ENCODE results near the gene VCP.

VCP gene

DNA sequence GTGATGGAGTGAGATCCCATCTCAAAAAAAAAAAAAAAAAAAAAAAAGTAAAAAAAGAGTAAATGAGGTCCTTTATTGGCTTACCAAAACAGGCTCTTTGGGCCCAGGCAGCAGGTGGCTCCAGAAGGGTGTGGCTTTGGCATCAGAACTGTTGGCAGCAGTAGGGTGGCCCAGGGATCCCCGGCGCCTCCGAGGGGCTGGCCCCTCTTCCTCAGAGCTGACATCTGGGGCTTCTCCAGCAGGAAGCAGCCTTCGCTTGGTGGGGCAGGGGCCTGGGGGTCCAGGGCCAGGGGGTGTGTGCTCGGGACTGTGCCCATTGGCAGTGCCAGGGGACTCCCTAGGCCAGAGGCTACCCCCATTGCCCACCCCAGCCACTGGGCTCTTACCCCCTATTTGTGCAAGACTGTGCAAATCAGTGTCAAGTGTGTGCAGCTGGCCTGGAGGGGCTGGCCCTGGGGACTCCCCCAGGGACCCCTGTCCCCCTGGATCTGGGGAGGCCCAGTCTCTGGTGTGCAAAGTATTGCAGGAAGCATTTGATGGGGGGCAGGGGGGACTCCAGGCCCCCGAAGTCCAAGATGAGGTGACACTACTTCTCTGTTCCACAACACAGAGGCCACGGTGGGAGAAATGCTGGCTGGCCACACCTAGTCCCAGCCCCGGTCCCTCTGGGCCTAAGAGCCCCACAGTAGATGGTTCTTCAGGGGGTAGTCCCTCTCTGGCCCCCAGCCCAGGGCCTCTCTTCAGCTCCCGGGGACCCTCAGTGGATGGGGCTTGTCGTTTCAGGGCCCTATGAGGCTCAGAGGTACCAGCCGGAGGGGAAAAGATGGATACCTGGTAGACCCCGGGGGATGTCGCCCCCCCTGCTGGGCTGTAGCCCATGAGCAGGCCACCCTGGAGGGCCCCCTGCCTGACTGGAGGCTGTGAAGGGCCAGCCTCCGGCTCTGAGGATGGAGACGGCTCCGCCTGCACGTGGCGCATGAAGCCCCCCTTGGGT lies 35.2 kb upstream of the VCP start:
- TF ChIP-seq, protein P1, sequence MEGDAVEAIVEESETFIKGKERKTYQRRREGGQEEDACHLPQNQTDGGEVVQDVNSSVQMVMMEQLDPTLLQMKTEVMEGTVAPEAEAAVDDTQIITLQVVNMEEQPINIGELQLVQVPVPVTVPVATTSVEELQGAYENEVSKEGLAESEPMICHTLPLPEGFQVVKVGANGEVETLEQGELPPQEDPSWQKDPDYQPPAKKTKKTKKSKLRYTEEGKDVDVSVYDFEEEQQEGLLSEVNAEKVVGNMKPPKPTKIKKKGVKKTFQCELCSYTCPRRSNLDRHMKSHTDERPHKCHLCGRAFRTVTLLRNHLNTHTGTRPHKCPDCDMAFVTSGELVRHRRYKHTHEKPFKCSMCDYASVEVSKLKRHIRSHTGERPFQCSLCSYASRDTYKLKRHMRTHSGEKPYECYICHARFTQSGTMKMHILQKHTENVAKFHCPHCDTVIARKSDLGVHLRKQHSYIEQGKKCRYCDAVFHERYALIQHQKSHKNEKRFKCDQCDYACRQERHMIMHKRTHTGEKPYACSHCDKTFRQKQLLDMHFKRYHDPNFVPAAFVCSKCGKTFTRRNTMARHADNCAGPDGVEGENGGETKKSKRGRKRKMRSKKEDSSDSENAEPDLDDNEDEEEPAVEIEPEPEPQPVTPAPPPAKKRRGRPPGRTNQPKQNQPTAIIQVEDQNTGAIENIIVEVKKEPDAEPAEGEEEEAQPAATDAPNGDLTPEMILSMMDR (conservative IDR thresholded peaks at IDR 0.05; ENCODE audit: control insufficient read depth, insufficient read depth, low read depth, low read length): no peak
- no peak overlapping the region for H3K4me3 ChIP-seq (ENCODE audit: control insufficient read depth, low read depth, low read length)
- DNase-seq (ENCODE audit: low read depth): no peak

GRCh38 chr9:35106343-35106730 lies 33.9 kb upstream of the VCP start:
- DNase-seq (ENCODE audit: low read depth): no peak
- no peak overlapping the region for H3K4me3 ChIP-seq (ENCODE audit: control insufficient read depth, low read depth, low read length)
- TF ChIP-seq, protein P1 (conservative IDR thresholded peaks at IDR 0.05; ENCODE audit: control insufficient read depth, insufficient read depth, low read depth, low read length): no peak

DNA sequence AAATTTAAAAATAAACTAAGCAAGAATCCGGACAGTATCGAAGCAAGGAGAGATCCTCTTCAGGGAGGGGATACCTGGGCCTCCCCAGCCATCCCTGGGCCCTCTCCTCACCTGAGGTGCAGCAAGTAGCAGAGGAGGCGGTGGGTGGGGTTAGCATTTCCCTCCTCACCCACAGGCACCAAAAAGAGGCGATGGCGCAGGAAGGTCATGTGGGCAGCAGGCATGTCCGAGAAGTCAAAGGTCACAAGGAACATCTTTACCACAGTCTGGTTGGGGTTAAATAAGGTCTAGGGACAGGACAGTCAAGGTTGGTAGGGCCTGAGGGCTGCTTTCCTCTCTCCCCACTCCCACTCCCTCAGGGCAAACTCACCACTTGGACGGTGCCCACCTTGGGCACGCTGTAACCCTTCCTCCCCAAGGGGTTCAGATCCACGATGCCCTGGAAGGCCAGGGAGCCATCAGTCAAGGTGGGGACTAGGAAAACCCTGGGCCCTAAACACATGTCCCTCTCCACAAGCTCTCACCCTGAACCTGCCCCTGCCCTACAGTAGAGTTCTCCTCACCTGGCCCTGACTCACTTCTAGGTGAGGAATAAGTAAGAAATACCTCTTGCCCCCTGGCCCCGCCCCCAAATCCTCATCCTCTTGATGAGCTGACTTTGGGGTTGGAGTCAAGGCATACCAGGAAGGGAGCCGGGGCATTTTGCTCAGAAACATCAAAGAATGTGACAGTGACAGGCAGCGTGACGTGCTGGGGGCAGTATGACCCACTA lies 33.3 kb upstream of the VCP start:
- TF ChIP-seq, protein P1 (conservative IDR thresholded peaks at IDR 0.05; ENCODE audit: control insufficient read depth, insufficient read depth, low read depth, low read length): no peak
- no peak overlapping the region for H3K4me3 ChIP-seq (ENCODE audit: control insufficient read depth, low read depth, low read length)
- no peak for DNase-seq (ENCODE audit: low read depth)

GRCh38 chr9:35105126-35105525 lies 32.7 kb upstream of the VCP start:
- TF ChIP-seq, protein P1 (conservative IDR thresholded peaks at IDR 0.05; ENCODE audit: control insufficient read depth, insufficient read depth, low read depth, low read length): no peak
- DNase-seq (ENCODE audit: low read depth): no peak
- no peak overlapping the region for H3K4me3 ChIP-seq (ENCODE audit: control insufficient read depth, low read depth, low read length)

DNA sequence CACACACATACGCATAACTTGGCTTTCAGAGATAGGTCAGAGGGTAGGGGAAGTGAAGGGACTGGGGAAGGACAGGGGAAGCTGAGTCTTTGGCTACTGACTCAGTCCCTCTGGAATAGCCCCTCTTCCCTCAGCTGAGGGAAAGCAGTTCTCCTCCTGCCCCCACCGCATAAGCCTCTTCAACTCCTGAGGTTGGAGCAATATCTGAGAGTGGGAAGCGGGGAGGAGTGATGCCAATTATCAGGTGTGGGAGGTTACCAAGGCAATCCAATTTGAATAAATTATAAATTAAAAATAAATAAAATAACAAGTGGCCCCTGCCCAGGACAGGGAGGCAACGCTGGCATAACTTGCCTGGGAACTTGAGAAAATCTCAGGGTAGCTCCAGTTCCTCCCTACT lies 32.2 kb upstream of the VCP start:
- no peak for DNase-seq (ENCODE audit: low read depth)
- H3K4me3 ChIP-seq (ENCODE audit: control insufficient read depth, low read depth, low read length): no peak overlapping the region
- TF ChIP-seq, protein P1 (conservative IDR thresholded peaks at IDR 0.05; ENCODE audit: control insufficient read depth, insufficient read depth, low read depth, low read length): no peak

GRCh38 chr9:35103660-35104191 lies 31.3 kb upstream of the VCP start:
- TF ChIP-seq, protein P1 (conservative IDR thresholded peaks at IDR 0.05; ENCODE audit: control insufficient read depth, insufficient read depth, low read depth, low read length): no peak
- no peak for DNase-seq (ENCODE audit: low read depth)
- peak overlapping the region; percentile 87 for H3K4me3 ChIP-seq (ENCODE audit: control insufficient read depth, low read depth, low read length)

All from fibroblast of mammary gland (primary cell).